Effector CD8-positive, alpha-beta T cell (primary cell): ENCODE data around the gene GCG.

Source experiments
- DNase-seq: peaks from one replicate; lab custom pipeline; 2025; lab: John Stamatoyannopoulos, UW

Gene GCG

DNA sequence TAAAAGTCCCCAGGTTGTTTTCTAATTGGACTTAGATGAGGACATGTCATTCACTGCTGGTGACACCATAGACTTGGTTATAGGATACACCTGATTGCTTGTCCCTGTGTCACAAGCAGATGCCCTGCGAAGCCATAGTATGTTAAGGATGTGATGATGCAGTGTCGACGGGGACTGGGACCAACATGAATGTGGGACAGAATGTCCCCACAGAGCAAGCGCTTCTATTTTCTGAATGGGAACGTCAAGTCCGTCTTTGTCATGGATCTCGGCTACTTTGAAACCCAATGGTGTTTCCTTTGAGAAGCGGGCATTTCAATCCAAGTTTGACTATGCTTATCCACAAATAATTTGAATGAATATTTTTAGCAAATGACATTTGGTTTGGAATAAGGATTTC, 2.1 kb downstream of the GCG start:
- DNase-seq: no peak

DNA sequence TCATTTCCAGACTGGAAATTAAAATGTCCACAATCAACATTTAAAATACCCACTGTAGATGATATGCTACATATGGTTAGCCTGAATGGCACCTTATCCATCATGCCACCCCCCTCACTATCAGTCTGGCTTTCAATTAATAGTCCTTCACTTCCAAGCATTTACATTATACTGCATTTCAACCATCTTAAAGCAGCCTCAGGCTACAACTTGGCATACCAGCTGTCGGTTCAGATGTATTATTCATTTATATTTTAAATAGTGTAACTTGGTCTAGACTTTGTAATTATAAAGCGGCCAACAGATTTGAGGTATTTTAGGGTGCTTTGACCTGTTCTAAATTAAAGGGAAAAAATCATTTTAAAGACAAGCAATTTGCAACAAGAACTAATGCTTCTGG, 2.6 kb downstream of the GCG start:
- no peak for DNase-seq

DNA sequence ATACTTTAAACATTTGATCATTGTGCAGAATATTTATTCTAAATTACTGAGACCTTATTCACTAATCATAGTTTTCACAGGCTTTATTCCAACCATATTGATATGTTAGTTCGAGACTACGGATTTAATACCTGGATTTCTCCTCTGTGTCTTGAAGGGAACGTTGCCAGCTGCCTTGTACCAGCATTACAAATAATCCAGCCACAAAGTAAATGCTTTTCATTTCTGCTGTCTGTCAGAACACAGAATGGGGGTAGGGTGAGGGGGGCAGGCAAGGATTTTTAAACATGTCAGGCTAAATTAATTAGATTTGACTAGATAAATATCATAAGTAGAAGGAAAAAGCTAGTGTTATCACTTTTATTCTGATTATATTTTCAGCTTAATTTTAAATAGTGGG, 3.1 kb downstream of the GCG start:
- DNase-seq: no peak

DNA sequence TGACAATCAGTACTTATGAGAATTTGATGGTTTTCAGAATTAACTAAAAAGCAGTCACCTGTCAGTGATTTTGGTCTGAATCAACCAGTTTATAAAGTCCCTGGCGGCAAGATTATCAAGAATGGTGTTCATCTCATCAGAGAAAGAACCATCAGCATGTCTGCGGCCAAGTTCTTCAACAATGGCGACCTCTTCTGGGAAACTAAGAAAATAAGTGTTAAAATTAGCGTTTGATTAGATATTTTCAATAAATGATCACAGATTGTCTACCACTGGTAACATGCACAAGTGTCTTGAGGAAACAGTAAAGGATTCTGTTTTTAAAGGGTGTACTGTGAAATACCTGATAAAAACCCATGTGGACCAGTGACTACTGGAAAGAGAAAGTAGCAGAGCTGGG, 8.1 kb downstream of the GCG start:
- DNase-seq: no peak

DNA sequence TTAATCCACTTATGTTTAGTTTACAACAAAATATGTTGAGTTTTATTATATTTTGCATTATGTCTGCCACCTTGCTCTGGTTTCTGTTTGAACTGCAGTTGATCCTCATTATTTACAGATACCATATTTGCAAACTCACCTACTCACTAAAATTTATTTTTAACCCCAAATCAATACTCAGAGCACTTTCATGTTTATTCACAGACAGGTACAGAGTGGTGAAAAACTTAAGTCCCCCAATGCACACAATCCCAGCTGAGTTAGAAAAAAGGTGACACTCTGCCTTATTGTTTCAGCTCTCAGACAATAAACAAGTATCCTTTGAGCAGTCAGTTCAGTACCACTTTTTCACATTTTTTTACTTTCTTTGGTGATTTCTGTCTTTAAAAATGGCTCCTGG, 13.7 kb downstream of the GCG start:
- no peak for DNase-seq

DNA sequence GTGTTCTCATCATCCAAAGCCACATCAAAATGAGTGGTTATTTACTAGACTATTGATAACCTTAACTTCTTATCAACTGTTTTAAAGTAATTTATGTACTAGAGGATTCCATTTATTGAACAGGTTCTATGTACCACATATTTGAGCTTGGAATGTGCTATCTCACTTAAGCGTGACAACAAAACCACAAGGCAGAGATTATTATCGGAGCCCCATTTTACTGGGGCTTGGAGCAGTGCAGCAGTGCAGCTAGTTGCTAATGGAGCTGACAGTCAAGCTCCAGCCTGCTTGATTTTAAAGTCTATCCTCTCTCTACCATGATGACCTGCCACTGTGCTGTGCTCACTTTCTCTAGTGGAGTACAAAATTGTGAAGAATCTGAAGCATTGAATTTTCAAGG, 24.6 kb downstream of the GCG start:
- no peak for DNase-seq

DNA sequence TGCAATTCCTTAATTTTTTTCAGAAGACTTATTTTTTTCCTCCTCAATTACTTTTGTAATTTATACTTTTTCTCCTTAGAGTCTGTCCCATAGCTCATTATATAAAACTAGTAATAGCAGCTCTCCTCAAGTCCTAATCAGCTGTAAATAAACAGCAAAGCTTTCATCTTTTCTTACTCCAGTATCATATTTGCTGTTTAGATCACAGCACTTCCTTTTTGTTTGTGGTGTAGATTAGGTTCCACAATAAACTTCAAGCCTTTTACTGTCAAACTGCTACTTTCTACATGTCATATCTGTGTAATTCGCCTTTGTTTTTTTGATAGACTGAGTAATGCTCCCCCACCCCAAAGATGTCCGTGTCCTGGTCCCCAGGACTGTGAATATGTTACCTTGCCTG, 25.5 kb downstream of the GCG start:
- DNase-seq: no peak

DNA sequence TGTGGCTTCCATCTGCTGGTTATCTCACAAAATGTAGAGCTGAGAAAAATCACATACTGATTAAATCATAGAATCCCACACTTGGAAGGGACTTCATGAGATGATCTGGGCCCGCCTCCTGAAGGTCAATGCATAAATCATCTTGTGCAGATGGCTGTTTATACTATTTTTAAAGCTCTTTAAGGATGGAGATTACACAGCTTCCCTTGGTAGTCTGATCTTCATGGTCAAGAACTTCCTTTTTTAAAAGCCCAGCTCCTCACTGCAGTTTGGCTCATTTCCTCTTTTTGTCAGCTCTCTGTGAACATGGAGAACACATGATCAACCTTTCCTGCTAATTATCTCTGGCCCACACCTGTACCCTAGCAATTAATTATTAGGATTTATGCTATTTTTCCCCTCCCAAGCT, 25.9 kb downstream of the GCG start:
- no peak for DNase-seq

DNA sequence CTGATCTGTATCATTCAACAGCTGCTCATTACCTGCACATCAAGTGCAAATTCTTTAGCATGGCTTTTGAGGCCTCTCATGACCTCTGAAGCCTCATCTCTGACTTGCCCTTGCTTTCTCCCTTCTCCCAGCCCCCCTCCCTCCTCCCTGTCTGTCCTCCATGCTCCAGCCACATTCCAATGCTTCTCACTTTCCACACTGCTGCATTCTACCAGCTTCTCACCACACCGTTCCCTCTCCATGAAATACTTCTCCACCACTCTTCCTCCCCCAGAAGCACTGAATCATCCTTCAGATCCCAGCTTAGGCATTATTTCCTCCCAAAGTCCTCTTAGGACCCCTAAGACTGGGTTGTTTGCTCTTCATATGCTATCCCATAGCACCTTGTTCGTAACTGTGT, 26.9 kb downstream of the GCG start:
- no peak for DNase-seq

DNA sequence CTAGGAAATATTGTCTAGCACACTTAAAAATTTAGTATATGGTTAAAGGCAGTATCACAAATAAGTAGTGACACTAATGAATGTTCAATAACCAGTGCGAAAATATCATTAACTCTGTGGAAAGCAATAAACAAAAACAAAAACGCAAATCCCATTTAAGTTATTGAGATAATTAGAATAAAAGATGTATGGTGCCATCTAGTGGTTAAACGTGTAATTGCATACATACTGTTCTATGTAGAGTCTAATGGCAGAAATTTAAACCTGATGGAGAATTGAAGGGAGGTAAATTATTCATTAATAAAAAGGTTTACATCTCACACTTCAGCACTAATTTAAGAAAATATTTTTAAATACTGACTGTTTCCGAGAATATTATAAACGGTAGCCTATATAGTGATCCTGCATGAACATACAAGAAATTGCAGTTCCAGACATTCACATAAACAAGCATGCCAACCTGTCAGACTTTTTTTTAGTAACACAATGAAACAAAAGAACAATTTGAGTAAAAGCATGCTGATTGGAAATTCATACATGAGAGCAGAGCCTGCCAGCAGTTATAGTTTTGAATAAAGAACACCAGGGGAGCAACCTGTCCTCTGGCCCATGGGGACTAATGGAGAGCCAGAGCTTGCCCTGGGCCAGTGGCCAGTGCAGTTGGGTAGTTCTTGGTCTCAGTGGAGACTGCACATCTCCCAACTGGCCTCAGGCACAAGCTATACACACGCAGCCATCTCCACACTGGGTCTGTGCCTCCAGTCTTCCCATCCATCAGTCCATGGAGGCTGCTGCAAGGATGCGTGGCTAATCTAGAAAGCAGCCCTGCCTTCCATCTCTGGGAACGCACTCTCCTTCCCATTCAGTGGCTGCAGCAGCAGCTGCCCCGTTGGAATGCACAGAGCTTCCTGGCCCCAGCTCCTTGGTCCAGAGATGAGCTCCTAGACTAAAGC, 28.0 kb downstream of the GCG start:
- no peak for DNase-seq

DNA sequence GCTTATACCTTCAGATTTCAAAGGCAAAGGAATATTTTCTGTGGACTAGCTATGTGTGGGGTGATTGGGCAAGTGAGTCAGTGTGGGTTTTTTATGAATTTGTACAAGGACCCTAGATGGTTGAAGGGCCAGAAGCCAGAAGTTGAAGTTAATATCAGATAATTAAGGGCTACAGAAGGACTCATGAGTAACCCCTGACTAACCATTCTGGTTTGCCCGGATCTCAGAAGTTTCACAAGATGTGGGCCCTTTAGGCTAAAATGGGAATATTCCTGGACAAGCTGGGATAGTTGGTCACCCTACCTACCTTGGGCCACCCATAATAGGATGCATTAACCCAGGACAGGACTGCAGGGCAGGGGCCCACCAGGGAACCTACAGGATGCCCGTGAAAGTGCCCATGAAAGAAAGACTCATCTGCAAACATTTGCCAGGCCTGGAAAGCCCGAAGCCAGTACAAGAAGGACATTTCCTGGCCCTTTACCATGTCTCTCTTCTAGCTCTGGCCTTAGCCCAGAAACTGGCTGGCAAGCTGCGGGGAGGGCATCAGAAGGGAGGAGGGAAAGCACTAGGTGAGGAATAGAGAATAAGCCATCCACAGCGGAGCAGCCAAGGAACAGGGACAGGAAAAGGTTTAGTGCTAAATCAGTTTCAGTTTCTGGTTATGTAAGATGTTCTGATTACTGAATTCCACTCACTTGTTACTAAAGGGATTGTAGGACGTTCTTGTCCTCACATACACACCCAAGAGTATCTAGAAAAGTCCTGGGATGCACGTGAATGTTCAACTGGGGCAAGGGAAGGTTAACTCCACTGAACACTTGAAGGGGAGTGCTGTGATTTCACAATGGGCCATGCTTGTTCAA, 33.6 kb downstream of the GCG start:
- DNase-seq: no peak

DNA sequence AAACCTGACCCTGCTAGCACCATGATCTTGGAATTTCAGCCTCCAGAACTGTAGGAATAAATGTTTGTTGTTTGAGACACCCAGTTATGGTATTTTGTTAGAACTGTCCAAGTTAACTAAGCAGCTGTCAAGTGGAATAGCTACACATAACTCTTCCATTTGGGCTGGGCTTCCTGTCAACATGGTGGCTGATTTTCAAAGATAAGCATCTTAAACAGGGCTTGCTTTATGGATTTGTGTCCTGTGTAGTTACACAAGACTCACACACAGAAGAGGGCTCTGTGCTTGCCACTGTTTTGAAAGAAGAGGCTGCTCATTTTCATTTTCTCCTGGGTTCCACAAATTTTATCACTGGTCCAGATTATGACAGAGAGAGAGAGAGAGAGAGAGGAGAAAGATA, 35.7 kb downstream of the GCG start:
- DNase-seq: no peak

DNA sequence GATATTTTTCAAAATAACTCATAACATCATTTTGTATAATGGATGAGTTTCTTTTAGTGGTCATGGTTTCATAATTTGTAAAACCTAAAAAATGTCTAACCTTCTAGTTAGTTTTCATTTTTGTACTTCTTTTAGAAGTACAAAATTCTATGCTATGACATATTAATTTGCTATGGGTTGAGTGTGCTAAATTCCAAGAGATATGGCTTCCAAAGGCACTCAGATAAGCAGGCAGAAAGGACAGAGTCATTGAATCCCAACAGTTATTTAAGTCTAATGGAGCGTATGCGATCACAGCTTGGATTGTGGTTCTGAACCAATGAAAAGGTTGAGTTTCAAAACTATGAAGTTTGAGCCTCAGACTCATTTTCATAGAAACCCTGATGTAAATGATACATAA, 37.0 kb downstream of the GCG start:
- no peak for DNase-seq

DNA sequence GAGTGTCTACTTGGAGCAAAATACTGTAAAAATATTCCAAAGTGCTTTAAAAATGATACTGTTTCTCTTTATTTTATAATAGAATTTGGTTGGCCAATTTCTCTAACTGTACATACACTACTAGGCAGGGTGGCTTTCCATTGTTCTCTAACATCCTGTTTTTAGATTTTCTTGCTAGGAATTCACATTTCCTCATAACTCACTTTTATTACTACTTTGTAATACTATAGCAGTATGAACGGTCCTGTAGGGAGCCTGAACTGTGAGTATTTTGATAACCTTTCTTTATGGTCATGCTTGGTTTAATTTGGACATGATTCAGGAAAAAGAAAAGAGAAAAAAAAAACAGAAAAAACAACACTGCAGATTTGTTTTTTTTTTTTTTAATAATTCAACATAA, 37.8 kb downstream of the GCG start:
- no peak for DNase-seq

DNA sequence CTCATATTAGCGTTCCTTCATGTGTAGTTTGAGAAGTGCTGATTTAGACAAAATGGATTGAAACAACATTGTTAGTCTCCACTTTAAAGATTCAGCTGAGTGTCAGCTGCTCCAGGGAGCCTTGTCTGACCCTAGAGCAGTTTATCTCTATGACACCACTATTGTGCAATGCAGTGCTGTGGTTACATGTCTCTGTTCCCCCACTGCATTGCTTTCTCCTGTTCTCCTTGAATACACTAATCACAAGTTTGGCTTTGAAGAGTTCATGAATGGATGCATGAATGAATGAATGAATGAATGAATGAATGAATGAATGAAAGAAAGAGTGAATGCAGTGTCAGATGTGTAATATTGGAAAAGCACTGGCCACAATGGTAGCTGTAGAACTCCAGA, 38.3 kb downstream of the GCG start:
- no peak for DNase-seq

DNA sequence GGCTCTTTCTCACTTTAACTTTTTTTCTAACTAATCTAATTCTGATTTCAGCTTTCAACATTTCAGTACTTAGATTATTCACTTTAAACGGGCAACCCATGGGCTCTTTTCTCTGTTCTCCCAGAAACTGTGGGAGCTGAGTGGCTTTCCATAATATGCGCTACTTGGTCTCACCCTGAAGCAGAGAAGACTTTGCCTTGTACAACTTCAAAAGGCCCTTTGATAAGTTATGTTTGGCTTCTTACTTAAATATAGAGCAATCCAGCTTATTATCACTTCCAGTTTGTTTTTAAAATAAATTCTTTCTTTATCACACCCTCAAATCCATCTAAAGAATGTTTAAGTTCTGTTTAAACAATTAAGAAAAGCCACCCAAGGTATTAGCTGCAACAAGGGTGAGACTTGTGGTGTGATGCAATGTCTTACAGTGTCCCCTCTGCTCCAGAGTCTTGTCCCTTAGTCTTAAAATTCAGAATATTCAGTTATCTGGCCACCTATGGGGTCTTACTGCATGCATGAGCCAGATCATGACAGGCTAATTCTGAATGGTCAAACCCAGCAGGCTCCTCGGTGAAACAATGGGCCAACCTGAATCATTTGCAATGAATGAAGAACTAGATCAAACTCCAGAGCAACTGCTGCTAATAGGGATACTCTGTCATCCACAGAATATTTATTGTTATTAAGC, 38.8 kb downstream of the GCG start:
- DNase-seq: no peak

DNA sequence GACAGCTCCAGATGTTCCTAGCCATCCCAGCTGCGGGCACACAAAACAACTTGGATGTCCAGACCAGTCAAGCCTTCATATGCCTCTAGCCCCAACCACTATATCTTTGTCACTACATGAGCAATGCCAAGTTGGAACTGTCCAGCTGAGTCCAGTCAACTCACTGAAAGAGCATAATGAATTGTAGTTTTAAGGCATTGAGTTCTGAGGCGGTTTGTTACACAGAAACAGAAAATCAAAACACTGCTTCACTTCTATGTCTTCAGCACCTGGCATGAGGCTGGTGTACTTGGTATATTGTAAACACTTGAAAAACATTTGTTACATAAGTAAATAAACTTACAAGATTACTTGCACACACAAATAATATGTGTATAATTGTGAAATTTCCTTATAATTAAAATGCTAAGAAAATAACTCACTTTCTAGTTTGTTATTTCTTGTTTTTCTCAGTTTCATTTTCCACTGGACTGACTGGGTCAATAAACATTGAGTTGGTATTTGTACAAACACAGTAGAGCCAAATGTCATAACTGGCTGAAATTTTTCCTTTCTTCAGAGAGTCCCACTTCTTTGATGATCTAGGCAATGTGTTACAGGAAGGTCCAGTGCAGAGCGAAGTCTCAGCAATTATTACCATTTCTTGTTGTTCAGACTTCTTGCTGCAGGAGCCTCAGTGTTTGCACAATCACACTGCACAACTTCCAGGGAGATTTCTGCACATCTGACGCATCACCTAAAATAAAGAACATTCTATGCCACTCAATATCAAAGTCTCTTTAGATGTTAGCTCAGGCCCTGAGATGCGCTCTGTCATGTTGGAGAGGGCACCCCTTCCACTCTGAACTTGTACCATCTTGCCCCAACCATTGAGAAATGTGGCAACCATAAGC, 39.8 kb downstream of the GCG start:
- no peak for DNase-seq

DNA sequence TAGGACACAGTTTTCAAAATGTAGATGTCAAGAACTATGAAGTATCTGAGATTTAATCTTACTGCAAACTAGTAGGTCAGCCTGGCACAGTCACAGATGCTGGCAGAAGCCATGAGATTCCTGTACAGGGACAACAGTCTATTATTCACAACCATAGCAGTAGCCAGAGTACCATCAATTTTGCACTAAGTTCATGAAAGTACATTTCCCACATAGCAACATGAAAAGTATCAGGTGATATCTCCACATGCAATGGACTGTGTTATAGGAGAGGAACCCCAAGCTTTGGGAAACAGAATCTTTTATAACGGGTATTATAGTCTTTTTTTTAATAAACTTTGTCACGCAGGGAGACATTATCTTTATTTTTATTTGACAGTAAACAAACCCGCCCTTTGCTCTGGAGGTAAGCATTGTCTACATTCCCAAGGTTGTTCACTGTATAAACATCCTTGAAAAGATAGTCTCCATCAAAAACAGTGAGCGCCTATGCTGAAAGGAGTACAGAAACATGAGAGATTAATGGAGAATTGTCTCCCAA, 44.6 kb downstream of the GCG start:
- DNase-seq: no peak

DNA sequence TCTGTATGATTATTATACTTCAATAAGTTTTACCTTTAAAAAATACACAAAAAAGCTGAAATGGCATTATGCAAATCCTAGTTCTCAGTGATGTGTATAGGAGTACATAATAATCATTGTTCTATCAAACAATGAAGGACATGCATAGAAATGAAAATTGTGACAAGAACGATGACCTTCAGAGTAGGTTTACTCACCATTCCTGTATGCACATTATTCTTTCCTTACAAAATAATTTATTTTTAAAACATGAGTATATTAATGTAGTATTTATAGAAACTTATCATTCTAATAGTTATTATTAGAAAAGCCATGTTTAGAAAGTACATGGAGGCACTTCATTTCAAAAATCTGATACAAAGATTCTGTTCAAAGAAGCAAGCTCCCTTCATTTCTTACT, 45.3 kb downstream of the GCG start:
- DNase-seq: no peak

DNA sequence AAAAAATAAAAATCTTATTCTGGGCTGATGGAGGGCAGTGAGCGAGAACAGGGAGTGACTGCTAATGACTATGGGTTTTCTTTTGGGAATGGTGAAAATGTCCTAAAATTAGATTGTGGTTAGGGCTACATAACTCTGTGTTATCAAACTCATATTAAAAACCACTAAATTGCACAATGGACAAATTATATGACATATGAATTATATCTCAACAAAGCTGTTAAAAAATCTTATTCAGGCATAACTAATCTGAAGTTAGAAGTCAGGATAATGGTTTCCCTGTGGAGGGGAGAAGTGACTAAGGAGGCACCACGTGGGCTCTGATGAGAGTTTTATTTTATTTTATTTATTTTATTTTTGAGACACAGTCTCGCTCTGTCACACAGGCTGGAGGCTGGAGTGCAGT, 45.9 kb downstream of the GCG start:
- DNase-seq: no peak

DNA sequence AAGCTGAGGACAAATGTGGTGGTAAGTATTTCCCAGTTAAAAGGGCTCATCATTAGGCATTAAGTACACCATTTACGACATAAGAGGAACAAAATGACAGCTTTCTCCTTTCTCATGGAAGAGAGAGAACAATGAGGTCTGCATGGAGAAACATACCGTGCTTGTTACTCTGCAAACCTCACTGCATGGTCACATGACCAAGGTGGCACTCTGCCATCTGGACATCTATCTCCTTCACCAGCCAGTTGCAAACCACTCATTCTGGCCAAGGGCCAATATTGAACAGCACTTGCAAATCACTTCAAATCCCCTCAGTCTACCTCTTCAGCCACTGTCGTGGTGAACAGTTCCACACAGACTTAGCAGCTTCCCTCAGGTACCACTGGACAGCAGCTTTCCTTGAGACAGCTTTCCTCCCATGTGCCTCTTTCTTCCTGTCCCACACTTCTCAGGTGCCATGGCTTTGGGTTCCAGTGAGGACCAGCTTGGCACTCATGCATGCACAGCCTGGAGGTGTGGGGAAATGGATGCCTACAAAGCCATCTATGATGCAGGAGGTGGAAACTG, 48.5 kb downstream of the GCG start:
- DNase-seq: no peak
